Measurements from ENCODE around the gene USP31.

DNA sequence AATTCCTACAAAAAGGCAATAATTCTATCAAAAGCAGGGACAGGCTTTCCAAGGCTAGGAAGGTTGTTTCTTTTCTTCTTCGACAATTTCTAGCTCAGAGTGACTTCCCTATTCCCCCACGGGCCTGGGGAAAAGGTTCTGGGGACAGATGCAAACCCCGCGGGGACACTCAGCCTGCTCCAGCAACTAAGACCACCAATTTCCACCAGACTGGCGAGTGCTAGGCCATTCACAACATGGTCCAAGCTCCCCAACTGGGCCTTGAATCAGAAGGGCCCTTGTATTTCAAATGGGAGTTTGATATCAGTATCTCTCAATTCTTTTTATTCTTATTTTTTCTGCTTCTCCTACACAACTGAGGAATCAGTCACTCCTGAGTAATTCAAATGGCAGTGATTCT is 86.7 kb downstream of the USP31 start:
- TF ChIP-seq, protein P1, sequence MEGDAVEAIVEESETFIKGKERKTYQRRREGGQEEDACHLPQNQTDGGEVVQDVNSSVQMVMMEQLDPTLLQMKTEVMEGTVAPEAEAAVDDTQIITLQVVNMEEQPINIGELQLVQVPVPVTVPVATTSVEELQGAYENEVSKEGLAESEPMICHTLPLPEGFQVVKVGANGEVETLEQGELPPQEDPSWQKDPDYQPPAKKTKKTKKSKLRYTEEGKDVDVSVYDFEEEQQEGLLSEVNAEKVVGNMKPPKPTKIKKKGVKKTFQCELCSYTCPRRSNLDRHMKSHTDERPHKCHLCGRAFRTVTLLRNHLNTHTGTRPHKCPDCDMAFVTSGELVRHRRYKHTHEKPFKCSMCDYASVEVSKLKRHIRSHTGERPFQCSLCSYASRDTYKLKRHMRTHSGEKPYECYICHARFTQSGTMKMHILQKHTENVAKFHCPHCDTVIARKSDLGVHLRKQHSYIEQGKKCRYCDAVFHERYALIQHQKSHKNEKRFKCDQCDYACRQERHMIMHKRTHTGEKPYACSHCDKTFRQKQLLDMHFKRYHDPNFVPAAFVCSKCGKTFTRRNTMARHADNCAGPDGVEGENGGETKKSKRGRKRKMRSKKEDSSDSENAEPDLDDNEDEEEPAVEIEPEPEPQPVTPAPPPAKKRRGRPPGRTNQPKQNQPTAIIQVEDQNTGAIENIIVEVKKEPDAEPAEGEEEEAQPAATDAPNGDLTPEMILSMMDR (IDR thresholded peaks at IDR 0.05): no peak
- no peak for TF ChIP-seq ZFX (IDR thresholded peaks at IDR 0.05; ENCODE audit: borderline replicate concordance)
